Caco-2 (cell line): ENCODE measurements around the gene DOC2A. TPM values are rescaled to one million over a fixed set of nuclear protein-coding genes. Genes with fewer than 3 reads are reported as not detected.

Experiments used
- BruUV-seq: library from RNA; stranded (reverse); fragments of 400-500 nt; replicated peaks from 2 replicates; lab custom pipeline; 2021; lab: Mats Ljungman, UMichigan
- CTCF ChIA-PET: fragments of 300-600 bp; sonication (Branson Sonifier 250); formaldehyde crosslinking; loops from one replicate; lab custom pipeline; 2022; ENCODE audit warnings: antibody characterized with exemption; lab: Charles Lee
- POLR2A ChIA-PET: fragments of 300-600 bp; sonication (Branson Sonifier 250); formaldehyde crosslinking; loops from one replicate; lab custom pipeline; 2022; ENCODE audit warnings: antibody characterized with exemption; lab: Charles Lee
- DNase-seq, 2 experiments: peaks; one replicate each; pipeline versions ENCODE4 v3.0.0 to v3.0.0-alpha.2; 2020 to 2022
- H3K27me3 ChIP-seq: replicated peaks from 2 replicates; pipeline ENCODE4 v1.6.0; 2011; ENCODE audit warnings: low read length; ENCODE audit not compliant: control insufficient read depth, insufficient read depth
- H3K36me3 ChIP-seq: 2 replicates; pipeline ENCODE4 v1.5.1; 2011; ENCODE audit warnings: low read length; ENCODE audit not compliant: control insufficient read depth, insufficient read depth
- H3K4me1 ChIP-seq: fragments of 250-450 bp; sonication (Bioruptor Pico); 2 replicates; pipeline ENCODE4 v1.5.1; 2020; ENCODE audit warnings: mild to moderate bottlenecking
- H3K4me3 ChIP-seq: 2 replicates; pipeline ENCODE4 v1.5.1; 2011; ENCODE audit warnings: low read depth, mild to moderate bottlenecking, control low read depth, low read length
- H3K9me3 ChIP-seq: fragments of 250-450 bp; sonication (Bioruptor Pico); 2 replicates; pipeline ENCODE4 v1.5.1; 2020; ENCODE audit warnings: mild to moderate bottlenecking, moderate library complexity
- H3K27ac Mint-ChIP-seq: one replicate; pipeline ENCODE4 v1.8.0; 2022; ENCODE audit warnings: mixed read lengths; ENCODE audit not compliant: unreplicated experiment
- H3K27me3 Mint-ChIP-seq: one replicate; pipeline ENCODE4 v1.8.0; 2022; ENCODE audit warnings: mixed read lengths; ENCODE audit not compliant: insufficient read depth, unreplicated experiment
- H3K36me3 Mint-ChIP-seq: one replicate; pipeline ENCODE4 v1.8.0; 2022; ENCODE audit warnings: mild to moderate bottlenecking, mixed read lengths; ENCODE audit not compliant: insufficient read depth, unreplicated experiment
- H3K4me1 Mint-ChIP-seq: one replicate; pipeline ENCODE4 v1.8.0; 2022; ENCODE audit warnings: low read depth, mixed read lengths; ENCODE audit not compliant: unreplicated experiment
- H3K4me3 Mint-ChIP-seq: one replicate; pipeline ENCODE4 v1.8.0; 2022; ENCODE audit warnings: mild to moderate bottlenecking, moderate library complexity, mixed read lengths; ENCODE audit not compliant: unreplicated experiment
- H3K9me3 Mint-ChIP-seq: one replicate; pipeline ENCODE4 v1.8.0; 2022; ENCODE audit warnings: mixed read lengths; ENCODE audit not compliant: unreplicated experiment
- intact Hi-C: fragments of 100-400 bp; cut with micrococcal nuclease; formaldehyde crosslinking; loops from one replicate; pipeline ENCODE4 v1.10.0; 2022; ENCODE audit not compliant: unreplicated experiment
- total RNA-seq: library from RNA; stranded (reverse); gene quantifications from 2 replicates; pipeline ENCODE4 v1.2.3, GENCODE V29; 2022
- TF ChIP-seq, protein P1 (sequence below), 2 experiments: fragments of 200-600 bp in 1 of 2; IDR thresholded peaks; 1 replicate in 1 of 2; 2 replicates in 1 of 2; pipeline versions ENCODE4 v1.5.1 to v1.8.0; 2011 to 2022; ENCODE audit warnings: antibody characterized with exemption in 1 of 2, control low read depth in 1 of 2, inconsistent platforms in 1 of 2, low read depth in 1 of 2, low read length in 1 of 2, mild to moderate bottlenecking in 1 of 2, moderate library complexity in 1 of 2; ENCODE audit not compliant: insufficient read depth in 1 of 2, severe bottlenecking in 1 of 2, unreplicated experiment in 1 of 2

The DOC2A gene
- total RNA-seq, 1 experiment from 2014 or later = 3.5 TPM

DNA sequence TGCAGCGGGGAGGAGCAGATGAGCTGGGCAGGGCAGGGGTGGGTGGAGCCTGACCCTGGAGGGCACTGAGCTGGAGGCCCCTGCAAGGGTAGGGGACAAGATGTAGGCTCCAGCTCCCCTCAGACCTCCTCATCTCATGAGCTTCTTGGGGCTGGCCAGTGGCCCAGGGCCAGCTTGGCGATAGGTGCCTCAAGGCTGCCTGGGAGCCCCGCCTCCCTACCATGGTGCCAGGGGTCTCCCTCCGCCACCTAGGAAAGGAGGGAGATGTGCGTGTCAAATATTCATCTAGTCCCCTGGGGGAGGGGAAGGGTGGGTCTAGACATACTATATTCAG, 19.3 kb downstream of the DOC2A start:
- H3K9me3 ChIP-seq = no peaks in the 10 kb centered on the region
- no peak overlapping the region for H3K4me3 ChIP-seq
- H3K27me3 ChIP-seq = no peaks in the 10 kb centered on the region
- no TSS peak for BruUV-seq
- POLR2A ChIA-PET = no interaction called here
- TF ChIP-seq, protein P1, sequence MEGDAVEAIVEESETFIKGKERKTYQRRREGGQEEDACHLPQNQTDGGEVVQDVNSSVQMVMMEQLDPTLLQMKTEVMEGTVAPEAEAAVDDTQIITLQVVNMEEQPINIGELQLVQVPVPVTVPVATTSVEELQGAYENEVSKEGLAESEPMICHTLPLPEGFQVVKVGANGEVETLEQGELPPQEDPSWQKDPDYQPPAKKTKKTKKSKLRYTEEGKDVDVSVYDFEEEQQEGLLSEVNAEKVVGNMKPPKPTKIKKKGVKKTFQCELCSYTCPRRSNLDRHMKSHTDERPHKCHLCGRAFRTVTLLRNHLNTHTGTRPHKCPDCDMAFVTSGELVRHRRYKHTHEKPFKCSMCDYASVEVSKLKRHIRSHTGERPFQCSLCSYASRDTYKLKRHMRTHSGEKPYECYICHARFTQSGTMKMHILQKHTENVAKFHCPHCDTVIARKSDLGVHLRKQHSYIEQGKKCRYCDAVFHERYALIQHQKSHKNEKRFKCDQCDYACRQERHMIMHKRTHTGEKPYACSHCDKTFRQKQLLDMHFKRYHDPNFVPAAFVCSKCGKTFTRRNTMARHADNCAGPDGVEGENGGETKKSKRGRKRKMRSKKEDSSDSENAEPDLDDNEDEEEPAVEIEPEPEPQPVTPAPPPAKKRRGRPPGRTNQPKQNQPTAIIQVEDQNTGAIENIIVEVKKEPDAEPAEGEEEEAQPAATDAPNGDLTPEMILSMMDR (IDR thresholded peaks at IDR 0.05; ENCODE audit: insufficient read depth in 1 of 2, low read depth in 1 of 2, low read length in 1 of 2, severe bottlenecking in 1 of 2, unreplicated experiment in 1 of 2) = no peak
- Mint-ChIP-seq H3K27ac (no peak overlapping the region), H3K36me3 (peaks cover 57% of the 10 kb centered on the region), H3K4me1 (peaks cover 22% of the 10 kb centered on the region), H3K9me3 (no peaks in the 10 kb centered on the region), H3K4me3 (no peak overlapping the region), H3K27me3 (no peaks in the 10 kb centered on the region)
- peaks cover 3% of the 10 kb centered on the region for H3K36me3 ChIP-seq
- H3K4me1 ChIP-seq = 0 out of 2 replicates have a peak, but pooled peaks cover 6% of the 10 kb centered on the region
- CTCF ChIA-PET = interaction anchor here (0.6 kb wide), 1 partner anchor 34 kb away, joined by 3 read pairs; no protein-coding TSS in a partner anchor
- no peak for DNase-seq
- intact Hi-C loops = loop anchor here (10.0 kb wide), 1 partner anchor 177 kb away; the partner anchor contains the start of genes PAGR1 and PRRT2

DNA sequence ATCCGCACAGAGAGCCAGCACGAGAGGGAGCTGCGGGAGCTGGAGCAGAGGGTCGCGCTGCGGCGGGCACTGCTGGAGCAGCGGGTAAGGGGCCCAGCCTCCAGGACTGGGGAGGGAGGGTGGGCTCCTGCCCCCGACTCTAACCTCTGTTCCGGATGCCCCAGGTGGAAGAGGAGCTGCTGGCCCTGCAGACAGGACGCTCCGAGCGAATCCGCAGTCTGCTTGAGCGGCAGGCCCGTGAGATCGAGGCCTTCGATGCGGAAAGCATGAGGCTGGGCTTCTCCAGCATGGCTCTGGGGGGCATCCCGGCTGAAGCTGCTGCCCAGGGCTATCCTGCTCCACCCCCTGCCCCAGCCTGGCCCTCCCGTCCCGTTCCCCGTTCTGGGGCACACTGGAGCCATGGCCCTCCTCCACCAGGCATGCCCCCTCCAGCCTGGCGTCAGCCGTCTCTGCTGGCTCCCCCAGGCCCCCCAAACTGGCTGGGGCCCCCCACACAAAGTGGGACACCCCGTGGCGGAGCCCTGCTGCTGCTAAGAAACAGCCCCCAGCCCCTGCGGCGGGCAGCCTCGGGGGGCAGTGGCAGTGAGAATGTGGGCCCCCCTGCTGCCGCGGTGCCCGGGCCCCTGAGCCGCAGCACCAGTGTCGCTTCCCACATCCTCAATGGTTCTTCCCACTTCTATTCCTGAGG, 19.8 kb downstream of the DOC2A start:
- peaks cover 3% of the 10 kb centered on the region for H3K36me3 ChIP-seq
- TF ChIP-seq, protein P1 (IDR thresholded peaks at IDR 0.05; ENCODE audit: insufficient read depth in 1 of 2, low read depth in 1 of 2, low read length in 1 of 2, severe bottlenecking in 1 of 2, unreplicated experiment in 1 of 2) = no peak
- intact Hi-C loops = loop anchor here (10.0 kb wide), 1 partner anchor 176 kb away; the partner anchor contains the start of genes PAGR1 and PRRT2
- Mint-ChIP-seq H3K36me3 (peaks cover 58% of the 10 kb centered on the region), H3K4me3 (no peak overlapping the region), H3K4me1 (peaks cover 22% of the 10 kb centered on the region), H3K27ac (no peak overlapping the region), H3K9me3 (no peaks in the 10 kb centered on the region), H3K27me3 (no peaks in the 10 kb centered on the region)
- H3K4me3 ChIP-seq = no peak overlapping the region
- no peaks in the 10 kb centered on the region for H3K9me3 ChIP-seq
- H3K27me3 ChIP-seq = no peaks in the 10 kb centered on the region
- no peak for DNase-seq
- CTCF ChIA-PET = interaction anchor here (0.6 kb wide), 1 partner anchor 33 kb away, joined by 3 read pairs; no protein-coding TSS in a partner anchor
- 0 out of 2 replicates have a peak, but pooled peaks cover 6% of the 10 kb centered on the region for H3K4me1 ChIP-seq
- POLR2A ChIA-PET = no interaction called here
- no TSS peak for BruUV-seq

DNA sequence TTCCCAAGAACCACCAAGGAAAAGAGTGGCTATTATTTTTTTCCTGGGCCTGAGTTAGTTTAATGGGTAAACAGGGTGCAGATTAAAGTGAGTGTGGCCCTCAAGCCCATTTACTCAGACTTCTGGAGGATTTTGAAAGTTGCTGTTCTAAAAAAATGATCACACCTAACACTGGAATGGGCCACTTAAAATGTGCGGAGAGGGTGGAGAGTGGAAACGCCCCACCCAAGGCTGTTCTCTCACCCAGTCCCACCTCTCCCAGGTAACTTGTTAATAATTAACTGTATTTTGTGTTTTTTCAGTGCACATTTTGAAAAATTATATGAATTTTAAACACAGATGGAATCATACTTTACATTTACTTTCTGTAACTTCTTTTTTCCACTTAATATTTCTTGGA, 20.8 kb downstream of the DOC2A start:
- Mint-ChIP-seq H3K4me3 (no peak overlapping the region), H3K27ac (no peak overlapping the region), H3K36me3 (peaks cover 57% of the 10 kb centered on the region), H3K4me1 (peaks cover 22% of the 10 kb centered on the region), H3K27me3 (no peaks in the 10 kb centered on the region), H3K9me3 (no peaks in the 10 kb centered on the region)
- no TSS peak for BruUV-seq
- ChIA-PET CTCF (no interaction called here), POLR2A (no interaction called here)
- no peak for DNase-seq
- intact Hi-C loops = loop anchor here (10.0 kb wide), 1 partner anchor 175 kb away; the partner anchor contains the start of genes PAGR1 and PRRT2
- Histone ChIP-seq H3K4me1 (0 out of 2 replicates have a peak, but pooled peaks cover 6% of the 10 kb centered on the region), H3K4me3 (no peak overlapping the region), H3K36me3 (peaks cover 3% of the 10 kb centered on the region), H3K9me3 (no peaks in the 10 kb centered on the region), H3K27me3 (no peaks in the 10 kb centered on the region)
- TF ChIP-seq, protein P1 (IDR thresholded peaks at IDR 0.05; ENCODE audit: insufficient read depth in 1 of 2, low read depth in 1 of 2, low read length in 1 of 2, severe bottlenecking in 1 of 2, unreplicated experiment in 1 of 2) = no peak
